ENCODE measurements around the gene FOXP1.

DNA sequence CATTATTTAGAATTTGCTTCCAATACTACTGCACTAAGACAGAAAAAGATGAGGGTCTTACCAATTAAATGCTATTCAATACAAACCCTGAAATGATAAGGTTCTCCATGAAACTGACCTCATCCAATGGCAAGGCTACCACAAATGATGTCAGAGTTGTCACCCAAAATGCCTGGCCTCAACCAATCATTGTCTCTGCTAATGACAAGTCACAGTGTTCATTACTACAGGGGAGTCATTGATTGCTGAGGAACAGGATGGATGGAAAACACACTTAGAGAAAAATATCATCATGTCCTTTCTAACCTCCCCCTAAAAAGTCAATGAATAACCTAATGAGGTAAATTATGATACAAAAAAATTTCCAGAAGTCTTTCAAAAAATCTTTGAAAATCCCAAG, 91.0 kb downstream of the FOXP1 start:
- TF ChIP-seq POLR2A (IDR thresholded peaks at IDR 0.05) = no peak
- TF ChIP-seq, protein P1, sequence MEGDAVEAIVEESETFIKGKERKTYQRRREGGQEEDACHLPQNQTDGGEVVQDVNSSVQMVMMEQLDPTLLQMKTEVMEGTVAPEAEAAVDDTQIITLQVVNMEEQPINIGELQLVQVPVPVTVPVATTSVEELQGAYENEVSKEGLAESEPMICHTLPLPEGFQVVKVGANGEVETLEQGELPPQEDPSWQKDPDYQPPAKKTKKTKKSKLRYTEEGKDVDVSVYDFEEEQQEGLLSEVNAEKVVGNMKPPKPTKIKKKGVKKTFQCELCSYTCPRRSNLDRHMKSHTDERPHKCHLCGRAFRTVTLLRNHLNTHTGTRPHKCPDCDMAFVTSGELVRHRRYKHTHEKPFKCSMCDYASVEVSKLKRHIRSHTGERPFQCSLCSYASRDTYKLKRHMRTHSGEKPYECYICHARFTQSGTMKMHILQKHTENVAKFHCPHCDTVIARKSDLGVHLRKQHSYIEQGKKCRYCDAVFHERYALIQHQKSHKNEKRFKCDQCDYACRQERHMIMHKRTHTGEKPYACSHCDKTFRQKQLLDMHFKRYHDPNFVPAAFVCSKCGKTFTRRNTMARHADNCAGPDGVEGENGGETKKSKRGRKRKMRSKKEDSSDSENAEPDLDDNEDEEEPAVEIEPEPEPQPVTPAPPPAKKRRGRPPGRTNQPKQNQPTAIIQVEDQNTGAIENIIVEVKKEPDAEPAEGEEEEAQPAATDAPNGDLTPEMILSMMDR (IDR thresholded peaks at IDR 0.05 in 4 of 5, conservative IDR thresholded peaks at IDR 0.05 in 1 of 5) = no peak
